AG04450 (cell line): ENCODE measurements around the gene MON2. TPM values are rescaled to one million over a fixed set of nuclear protein-coding genes. Genes with fewer than 3 reads are reported as not detected.

Experiments used
- CTCF ChIA-PET: fragments of 300-600, 350-600 bp; formaldehyde crosslinking; extraction: SDS; loops from one replicate; lab custom pipeline; 2022; ENCODE audit warnings: antibody characterized with exemption, inconsistent platforms; lab: Charles Lee
- POLR2A ChIA-PET: fragments of 350-600 bp; formaldehyde crosslinking; extraction: SDS; loops from one replicate; lab custom pipeline; 2021; ENCODE audit warnings: antibody characterized with exemption, inconsistent platforms; lab: Yijun Ruan, JAX
- DNase-seq: peaks from one replicate; pipeline ENCODE4 v3.0.0-alpha.2; 2011; ENCODE audit warnings: low read depth, low spot score
- H3K27ac ChIP-seq: one replicate; pipeline ENCODE4 v1.5.1; 2012; ENCODE audit warnings: low read depth, low read length, control low read depth
- H3K27me3 ChIP-seq: one replicate; pipeline ENCODE4 v1.6.0; 2012; ENCODE audit warnings: low read length; ENCODE audit not compliant: control insufficient read depth, insufficient read depth
- H3K4me3 ChIP-seq: 2 replicates; pipeline ENCODE4 v1.5.1; 2011; ENCODE audit warnings: mild to moderate bottlenecking, low read depth, low read length, control low read depth
- H3K9me3 ChIP-seq: 2 replicates; pipeline ENCODE4 v1.5.1; 2012; ENCODE audit warnings: low read length; ENCODE audit not compliant: control insufficient read depth, insufficient read depth
- CTCF ChIP-seq: IDR thresholded peaks from 2 replicates; pipeline ENCODE4 v1.5.1; 2011; ENCODE audit warnings: low read depth, low read length, control low read depth, inconsistent platforms
- polyA plus RNA-seq: library from polyadenylated mRNA; depleted of rRNA; stranded (reverse); fragments of >200 nt; gene quantifications from 2 replicates; pipeline ENCODE4 v1.2.3, GENCODE V29; 2011

Gene MON2
- polyA plus RNA-seq, 1 experiment = 24.2 TPM

DNA sequence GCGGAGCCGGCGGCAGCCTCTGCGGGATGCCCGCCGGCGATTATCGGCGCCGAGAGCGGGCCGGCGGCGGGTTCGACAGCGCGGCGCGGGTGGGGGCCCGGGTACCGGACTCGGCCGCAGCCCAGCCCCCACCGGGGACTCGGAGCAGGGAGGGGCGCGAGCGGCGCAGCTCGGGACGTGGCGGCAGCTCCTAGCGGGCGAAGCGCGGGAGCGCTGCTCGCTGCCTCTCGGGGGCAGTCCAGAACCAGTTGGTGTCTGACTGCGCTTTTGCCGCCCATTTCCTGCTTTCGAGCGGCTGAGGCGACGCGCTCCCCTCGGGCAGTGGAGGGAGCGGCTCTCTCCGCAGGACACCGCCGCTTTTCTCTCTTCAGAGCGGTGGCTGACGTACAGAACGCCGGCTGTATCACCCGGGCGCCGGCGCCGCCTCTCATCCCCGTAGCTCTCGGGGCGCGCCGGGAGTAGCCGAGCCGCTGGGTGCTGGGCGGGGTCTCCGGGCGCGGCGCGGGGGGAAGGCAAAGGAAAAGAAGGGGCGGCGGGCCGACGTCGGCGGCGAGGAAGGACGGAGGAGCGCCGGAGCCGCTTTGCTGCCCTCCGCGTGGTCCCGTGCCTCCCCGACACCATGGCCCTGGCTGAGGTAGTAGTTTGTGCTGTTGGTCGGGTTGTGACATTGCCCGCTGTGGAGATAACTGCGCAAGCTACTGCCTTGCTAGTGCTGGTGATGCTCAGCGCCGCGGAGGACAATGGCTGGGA lies 136.6 kb downstream of the MON2 start:
- ChIA-PET CTCF (interaction anchor here (0.6 to 6.5 kb wide), 12 partner anchors 8 to 241 kb away, joined by 3 to 72 read pairs (median 4); no protein-coding TSS in a partner anchor), POLR2A (interaction anchor here (0.5 to 2.1 kb wide), 23 partner anchors 22 to 197 kb away, joined by 3 to 18 read pairs (median 4); partner anchors contain the start of gene MON2)
- peak; percentile 56 for TF ChIP-seq CTCF
- Histone ChIP-seq H3K4me3 (peak overlapping the region; percentile 91), H3K27ac (peak overlapping the region; percentile 100), H3K27me3 (no peaks in the 10 kb centered on the region), H3K9me3 (no peaks in the 10 kb centered on the region)
- peak; percentile 72 for DNase-seq

DNA sequence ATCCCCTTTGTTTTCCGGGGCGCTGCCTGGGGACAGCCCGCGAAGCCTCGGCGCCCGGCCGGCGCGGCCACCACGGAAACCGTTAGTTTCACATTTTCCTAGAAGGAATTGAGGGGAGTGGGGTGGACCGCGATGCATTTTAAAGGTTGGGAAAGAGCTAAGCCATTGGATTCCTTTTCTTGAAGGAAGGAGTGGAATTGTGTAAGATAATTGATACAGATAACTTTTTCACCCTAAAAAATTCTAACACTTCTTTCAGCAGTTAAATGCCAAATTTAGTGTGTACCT lies 137.1 kb downstream of the MON2 start:
- no peak for TF ChIP-seq CTCF
- no peaks in the 10 kb centered on the region for H3K27me3 ChIP-seq
- H3K9me3 ChIP-seq = no peaks in the 10 kb centered on the region
- CTCF ChIA-PET = interaction anchor here (0.6 to 6.5 kb wide), 7 partner anchors 15 to 240 kb away, joined by 3 to 72 read pairs (median 3); no protein-coding TSS in a partner anchor
- H3K4me3 ChIP-seq = peak overlapping the region; percentile 91
- POLR2A ChIA-PET = interaction anchor here (0.6 to 2.1 kb wide), 15 partner anchors 22 to 196 kb away, joined by 3 to 18 read pairs (median 5); partner anchors contain the start of gene MON2
- peak overlapping the region; percentile 100 for H3K27ac ChIP-seq
- no peak for DNase-seq

GRCh38 chr12:62604373-62604772 lies 137.7 kb downstream of the MON2 start:
- no peak for TF ChIP-seq CTCF
- DNase-seq = no peak
- Histone ChIP-seq H3K4me3 (peak overlapping the region; percentile 91), H3K27ac (no peak overlapping the region), H3K9me3 (no peaks in the 10 kb centered on the region), H3K27me3 (no peaks in the 10 kb centered on the region)
- ChIA-PET POLR2A (interaction anchor here (1.4 to 2.0 kb wide), 4 partner anchors 99 to 188 kb away, joined by 5 to 12 read pairs (median 6); no protein-coding TSS in a partner anchor), CTCF (interaction anchor here (0.7 to 6.5 kb wide), 3 partner anchors 23 to 240 kb away, joined by 3 to 72 read pairs (median 3); no protein-coding TSS in a partner anchor)

DNA sequence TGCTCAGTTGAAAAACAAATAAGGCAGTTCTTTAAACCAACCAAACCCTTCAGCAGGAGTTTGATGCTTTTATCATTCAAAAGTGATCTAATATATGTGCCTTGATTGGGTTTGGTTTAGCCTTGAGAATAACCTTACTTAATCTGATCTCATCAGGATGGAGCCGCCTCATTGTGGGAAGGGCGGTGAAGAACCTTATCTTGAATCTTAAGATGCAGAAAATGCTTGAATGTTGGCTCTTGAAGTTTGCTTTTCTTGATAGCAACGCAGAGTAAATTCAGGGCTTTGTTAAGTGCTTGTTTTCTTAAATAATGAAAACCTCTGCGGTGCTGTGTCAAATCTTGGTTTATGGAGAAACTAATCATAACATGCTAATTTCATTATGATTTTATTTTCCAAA lies 138.2 kb downstream of the MON2 start:
- no peak for TF ChIP-seq CTCF
- H3K27me3 ChIP-seq = no peaks in the 10 kb centered on the region
- no peaks in the 10 kb centered on the region for H3K9me3 ChIP-seq
- no peak for DNase-seq
- H3K4me3 ChIP-seq = peak overlapping the region; percentile 91
- CTCF ChIA-PET = interaction anchor here (2.0 to 3.1 kb wide), 4 partner anchors 10 to 195 kb away, joined by 8 to 33 read pairs (median 10); no protein-coding TSS in a partner anchor
- H3K27ac ChIP-seq = no peak overlapping the region
- POLR2A ChIA-PET = no interaction called here

GRCh38 chr12:62605981-62606380 lies 139.4 kb downstream of the MON2 start:
- no peak for TF ChIP-seq CTCF
- POLR2A ChIA-PET = interaction anchor here (0.7 kb wide), 1 partner anchor 119 kb away, joined by 3 read pairs; no protein-coding TSS in a partner anchor
- H3K4me3 ChIP-seq = no peak overlapping the region; the same call in 1 of the 2 replicates
- no peak for DNase-seq
- H3K9me3 ChIP-seq = no peaks in the 10 kb centered on the region
- H3K27me3 ChIP-seq = no peaks in the 10 kb centered on the region
- H3K27ac ChIP-seq = no peak overlapping the region
- CTCF ChIA-PET = interaction anchor here (1.0 to 3.1 kb wide), 6 partner anchors 9 to 194 kb away, joined by 4 to 33 read pairs (median 8); no protein-coding TSS in a partner anchor
